HG03565 (cell line): ENCODE measurements around the gene ASB6.
"Not testable (repeated sequence)": the region's sequence is repeated elsewhere in the genome, so short reads cannot be mapped to it uniquely, and the experiment has no call there.

Experiments used
- ATAC-seq: cut with Tn5 transposase; IDR thresholded peaks from one replicate; pipeline ENCODE4 v1.9.1; 2021; ENCODE audit warnings: mild to moderate bottlenecking, moderate library complexity; ENCODE audit not compliant: unreplicated experiment

ASB6 gene

DNA sequence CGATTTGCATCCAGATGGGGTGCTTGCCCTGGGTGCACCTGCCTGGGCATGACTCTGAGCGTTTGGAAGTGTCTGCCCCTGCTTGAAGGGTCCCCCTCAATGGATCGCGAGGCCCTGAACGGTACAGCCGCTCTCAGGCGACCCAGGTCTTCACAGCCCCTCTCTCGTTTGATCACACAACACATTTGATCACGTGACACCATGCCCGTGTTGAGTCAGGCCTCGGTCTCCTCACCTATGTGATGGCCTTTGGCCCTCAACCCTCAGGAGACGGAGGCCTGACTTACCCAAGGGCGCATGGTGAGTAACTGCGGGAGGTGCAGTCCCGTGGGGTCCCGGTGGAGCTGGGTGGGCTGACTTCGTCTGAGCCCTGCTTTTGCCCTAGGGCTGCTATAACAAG, 3.0 kb upstream of the ASB6 start:
- ATAC-seq = no peak

DNA sequence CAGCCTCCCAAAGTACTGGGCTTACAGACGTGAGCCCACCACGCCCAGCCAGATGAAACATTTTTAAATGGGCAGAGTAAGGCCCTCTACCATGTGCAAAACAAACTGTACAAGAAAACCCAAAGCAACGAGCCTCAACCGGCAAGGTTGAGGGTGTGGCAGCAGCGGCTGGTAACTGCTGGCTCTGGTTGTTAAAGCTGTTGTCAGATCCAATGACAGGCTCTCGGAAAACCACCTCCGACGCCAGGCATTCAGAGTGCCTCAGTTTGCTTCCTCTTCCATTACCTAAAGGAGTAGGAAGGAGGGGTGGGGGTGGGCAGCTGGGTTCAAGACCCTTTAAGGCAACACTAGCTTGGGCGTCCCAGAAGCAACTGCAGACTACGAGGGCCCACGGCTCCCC, 2.4 kb upstream of the ASB6 start:
- ATAC-seq = no peak

DNA sequence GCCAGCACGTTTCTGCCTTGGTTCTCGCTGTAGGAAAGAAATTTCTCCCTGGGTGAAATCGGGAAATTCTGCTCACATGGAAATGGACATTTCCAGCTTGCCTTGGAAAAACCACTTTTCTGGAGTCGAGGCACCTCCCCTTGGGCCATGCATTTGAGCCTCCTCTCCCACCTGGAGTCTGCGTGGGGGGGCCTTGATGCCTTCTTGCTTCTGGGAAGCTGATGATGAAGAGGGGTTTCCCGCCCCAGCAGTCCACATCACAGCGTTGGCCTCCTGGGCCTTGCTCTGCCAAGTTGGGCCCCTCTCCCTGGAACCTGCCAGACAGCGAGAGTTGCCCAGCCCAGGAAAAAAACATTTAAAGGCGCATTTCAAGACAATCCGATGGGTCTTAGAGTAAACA, 1.8 kb upstream of the ASB6 start:
- ATAC-seq = no peak

DNA sequence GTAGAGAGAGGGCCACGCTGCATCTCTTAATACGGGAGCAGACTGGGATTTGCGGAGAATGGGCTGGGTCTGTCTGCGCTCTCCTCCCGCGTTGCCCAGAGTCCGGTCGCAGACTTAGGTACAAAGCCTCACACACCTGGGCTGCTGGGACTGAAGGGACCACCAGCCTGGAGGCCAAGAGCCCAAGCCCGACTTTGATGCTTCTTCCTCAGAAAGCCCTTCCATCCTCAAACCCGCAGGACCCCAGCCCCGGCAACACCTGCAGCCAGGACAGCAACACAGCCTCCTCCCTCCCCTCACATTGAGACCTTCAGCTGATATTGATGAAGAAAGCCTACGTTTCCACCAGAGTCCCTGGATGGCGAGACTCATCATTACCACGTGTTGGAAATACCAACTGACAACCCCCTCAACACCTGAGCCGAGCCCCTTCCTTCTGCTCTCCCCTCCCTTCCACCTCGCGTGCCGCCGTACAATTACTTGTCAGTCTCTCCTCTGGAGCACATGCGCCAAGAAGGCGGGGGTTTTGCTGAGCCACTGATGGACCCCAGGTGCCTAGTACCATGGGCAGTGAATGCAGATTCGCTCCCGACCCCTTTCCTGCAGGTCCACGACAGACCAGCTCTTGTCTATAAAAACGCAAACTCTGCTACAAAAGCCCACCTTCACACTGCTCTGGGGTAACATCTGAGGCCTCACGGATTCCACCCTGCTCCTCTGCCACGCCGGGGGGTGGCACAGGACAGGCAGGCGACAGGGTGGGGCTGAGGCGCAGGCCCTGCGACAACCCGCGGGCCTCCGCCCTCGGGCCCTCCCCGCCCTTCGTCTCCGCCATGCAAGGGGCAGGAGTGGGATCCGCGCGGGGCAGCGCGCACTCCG, 841 bp downstream of the ASB6 start:
- ATAC-seq = no peak

DNA sequence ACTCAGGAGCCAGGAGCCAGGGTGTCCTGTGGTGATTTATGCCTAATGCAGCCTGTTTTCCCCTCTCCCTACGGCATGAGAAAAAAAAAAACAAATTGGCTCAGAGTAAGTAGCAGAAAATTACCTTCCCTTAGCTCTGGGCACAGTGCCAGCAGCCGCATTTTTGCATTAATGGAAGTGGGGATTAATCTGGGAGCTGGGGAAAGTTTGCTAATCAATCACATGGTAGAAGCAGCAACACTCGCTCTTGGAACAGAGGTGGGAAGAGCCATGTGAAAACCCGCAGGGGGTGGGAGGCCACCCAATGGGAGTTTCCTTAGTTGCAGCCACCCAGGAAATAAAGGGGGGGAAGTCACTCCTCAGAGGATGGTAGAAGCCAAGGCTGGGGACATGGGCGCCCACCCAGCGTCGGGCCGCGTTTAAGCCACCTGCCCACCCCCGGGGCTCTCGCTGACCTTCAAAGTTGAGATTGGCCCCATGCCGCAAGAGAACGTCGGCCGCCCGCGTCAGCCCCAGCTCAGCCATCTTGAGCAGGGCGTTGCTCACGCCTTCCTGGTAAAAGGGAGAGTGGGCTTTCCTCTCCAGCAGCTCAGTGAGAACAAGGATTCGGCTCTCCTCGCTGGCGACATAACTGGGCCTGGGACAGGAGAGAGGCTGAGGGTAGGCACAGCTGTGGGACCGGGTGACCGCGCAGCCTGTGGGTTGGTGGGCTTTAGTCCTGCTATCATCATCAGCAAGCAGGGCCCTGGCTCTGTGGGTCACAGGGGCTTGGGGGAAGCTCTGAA, 1.7 kb downstream of the ASB6 start:
- ATAC-seq = no peak

DNA sequence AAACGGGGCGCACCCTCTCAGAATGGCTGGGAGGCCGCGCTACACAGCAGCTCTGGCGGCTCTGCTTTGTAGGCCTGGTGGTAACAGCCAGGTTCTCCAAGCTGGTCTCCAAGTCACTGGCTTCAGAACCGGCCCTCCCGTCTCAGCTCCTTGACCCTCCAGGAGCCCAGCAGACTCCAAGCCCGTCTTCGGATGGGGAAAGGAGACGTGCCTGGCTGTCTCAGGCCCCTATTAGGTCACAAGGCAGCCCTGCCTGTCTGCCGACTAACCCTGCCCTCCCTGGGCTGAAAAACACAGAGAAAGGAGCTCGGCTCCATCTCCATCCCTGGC, 2.2 kb downstream of the ASB6 start:
- no peak for ATAC-seq

DNA sequence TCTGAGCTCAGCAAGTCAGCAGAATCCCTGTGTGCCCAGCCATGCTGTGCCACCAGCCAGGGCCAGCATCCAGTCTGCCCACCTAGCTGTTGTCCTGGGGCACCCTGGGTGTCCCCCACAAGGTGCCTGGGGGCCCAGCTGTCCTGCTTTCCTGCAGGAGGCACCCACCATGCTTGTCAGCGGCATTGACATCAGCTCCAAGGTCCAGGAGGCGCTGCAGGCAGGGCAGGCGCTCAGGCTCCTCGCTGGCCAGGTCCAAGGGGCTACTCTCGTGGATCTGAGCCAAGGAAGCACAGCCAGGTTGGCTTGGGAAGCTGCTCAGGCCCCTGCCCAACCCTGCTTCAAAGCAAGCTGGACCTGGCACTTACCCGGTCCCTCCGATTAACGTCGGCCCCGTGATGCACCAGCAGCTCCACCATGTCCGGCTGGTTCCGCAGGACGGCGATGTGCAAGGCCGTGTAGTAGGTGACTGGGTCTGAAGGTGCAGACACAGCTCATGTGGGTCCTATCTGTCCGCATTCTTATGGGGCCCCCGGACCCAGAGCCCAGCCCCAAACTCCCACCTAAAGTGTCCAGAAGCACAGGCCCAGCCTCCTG, 2.8 kb downstream of the ASB6 start:
- no peak for ATAC-seq

DNA sequence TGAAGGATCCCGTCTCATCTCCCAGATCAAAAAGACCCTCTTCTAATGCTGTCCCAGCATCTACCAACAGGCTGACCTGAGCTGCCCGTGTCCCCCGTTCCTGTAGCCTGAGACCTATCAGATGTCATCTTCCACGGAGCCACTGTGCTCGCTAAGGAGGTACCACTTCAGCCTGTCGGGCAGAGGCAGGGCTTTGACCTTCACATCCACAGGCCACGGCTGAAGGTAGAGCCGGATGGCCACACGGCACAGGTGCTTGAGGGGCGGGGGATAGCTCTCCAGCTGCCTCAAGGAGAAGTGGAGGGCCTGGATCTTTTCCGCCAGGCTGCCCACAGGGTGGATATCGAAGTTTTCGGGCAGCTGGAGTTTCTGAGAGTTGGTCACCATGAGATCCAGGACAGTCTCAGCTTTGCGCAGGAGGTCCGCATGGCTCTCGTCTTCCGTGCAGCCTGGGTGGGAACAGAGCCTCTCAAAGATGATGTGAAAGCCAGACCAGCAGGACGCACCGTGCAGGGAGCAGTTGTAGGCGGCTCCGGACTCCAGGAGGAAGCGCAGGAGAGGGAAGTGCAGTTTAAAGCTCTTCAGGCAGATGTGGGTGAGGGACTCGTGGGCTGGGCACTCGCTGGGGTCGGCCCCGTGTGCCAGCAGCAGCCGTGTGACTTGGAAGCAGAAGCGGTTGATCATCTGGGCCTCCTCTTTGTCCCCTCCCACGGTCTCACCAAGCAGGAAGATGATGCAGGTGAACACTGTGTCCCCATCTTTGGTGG, 4.1 kb downstream of the ASB6 start:
- no peak for ATAC-seq

DNA sequence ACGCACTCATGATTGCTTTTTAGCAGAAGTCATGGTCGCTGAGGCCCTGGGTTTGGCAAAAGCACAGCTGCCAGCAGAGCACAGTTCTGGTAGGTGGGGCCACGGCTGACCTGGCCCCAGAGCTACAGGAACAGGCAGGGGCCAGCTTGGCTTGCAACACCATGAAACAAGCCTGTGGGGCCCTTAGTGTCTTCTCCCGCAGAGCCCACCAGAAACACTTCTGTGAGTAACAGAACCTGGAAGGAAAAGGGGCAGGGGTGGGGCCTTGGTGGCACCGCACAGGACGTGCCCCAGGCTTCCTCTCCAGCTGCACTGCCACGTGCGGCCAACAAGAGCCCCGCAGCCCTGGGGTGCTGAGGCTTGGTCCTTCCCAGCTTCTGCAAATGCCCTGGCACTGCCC, 4.8 kb downstream of the ASB6 start:
- ATAC-seq = no peak

DNA sequence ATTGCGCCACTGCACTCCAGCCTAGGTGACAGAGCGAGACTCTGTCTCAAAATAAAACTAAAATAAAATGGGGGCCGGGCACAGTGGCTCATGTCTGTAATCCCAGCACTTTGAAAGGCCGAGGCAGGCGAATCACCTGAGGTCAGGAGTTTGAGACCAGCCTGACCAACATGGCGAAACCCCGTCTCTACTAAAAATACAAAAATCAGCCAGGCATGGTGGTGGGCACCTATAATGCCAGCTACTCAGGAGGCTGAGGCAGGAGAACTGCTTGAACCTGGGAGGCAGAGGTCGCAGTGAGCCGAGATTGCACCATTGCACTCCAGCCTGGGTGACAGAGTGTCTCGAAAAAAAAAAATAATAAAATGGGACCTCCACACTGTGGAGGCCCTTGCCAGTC, 5.6 kb downstream of the ASB6 start:
- ATAC-seq = not testable (repeated sequence)

DNA sequence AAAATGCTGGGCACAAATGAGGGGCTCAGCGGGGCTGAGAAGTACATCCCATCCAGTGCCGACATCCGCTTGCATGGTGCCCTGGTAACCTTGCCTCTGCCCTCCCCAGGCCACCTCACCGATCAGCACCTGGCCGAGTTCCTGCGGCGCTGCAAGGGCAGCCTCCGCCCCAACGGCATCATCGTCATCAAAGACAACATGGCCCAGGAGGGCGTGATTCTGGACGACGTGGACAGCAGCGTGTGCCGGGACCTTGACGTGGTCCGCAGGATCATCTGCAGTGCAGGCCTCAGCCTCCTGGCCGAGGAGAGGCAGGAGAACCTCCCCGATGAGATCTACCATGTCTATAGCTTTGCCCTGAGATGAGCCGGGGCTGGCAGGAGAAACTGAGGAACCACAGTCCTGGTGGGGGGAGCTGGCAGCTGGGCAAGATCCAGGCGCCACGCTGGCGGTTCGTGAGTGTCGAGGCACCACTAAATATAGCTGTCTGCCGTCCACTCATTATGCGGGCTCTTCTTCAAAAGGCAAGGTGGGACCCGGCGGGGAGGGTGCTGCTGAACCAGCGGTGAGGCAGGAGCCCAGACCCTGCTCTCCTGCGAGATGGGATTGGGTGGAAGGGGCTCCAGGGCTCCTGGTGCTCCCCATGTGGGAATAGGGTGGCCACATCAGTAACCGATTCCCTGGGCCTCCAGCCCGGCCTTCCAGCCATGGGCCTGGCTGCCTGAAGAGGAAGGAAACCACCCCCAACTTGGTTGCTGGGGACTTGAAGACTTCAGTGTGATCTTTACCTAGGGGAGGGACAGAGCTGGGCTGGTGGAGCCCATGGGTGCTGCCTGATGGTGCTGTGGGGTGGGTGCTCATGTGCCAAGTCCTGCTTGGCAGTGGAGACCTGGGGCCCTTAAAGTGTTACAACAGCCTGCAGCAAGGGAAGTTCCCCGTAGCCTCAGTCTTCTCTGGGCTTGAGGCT, 6.6 kb downstream of the ASB6 start:
- ATAC-seq = no peak

DNA sequence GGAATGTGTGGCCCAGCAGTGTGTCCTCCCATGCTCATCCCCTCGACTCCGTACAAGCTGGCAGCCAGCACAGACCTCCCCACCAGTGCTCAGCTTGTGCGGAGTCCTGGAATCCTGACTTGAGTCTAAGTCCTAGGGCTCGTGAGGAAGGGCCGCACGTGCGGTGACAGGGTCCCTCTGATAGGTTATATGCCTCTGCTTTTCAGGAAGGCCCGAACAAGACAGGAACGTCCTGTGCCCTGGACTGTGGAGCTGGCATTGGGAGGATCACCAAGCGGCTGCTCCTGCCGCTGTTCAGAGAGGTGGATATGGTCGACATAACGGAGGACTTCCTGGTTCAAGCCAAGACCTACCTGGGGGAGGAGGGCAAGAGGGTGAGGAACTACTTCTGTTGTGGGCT, 8.1 kb downstream of the ASB6 start:
- ATAC-seq = no peak

DNA sequence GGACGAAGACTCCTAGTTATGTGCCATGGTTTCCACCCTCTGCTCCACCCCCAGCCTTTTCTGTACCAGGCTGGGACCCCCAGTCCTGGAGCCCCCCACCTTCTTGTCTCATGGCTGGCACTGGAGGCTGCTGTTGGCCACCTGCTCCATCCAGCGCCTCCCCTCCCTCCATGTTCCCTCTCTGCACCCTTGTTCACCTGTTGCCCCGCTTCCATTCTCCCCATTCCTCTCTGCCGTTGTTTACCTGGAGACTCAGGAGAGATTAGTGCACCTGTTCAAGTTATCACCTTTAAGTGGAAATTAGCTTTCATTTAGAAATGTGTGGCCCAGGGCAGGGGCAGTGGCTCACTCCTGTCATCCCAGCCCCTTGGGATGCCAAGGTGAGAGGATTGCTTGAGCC, 8.7 kb downstream of the ASB6 start:
- no peak for ATAC-seq

DNA sequence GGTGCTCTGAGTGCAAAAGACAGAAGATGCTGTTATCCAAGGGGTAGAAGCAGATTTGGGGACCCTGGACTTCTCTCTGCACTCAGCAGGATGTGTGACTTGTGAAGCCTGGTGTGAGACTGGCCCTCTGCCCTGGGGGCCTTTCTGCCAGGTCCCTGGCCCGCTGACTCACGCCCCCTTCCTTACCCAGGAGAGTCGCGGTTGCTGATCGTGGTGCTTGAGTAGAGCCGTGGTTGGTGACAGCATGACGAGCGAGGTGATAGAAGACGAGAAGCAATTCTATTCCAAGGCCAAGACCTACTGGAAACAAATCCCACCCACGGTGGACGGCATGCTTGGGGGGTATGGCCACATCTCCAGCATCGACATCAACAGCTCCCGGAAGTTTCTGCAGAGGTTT, 9.5 kb downstream of the ASB6 start:
- no peak for ATAC-seq

DNA sequence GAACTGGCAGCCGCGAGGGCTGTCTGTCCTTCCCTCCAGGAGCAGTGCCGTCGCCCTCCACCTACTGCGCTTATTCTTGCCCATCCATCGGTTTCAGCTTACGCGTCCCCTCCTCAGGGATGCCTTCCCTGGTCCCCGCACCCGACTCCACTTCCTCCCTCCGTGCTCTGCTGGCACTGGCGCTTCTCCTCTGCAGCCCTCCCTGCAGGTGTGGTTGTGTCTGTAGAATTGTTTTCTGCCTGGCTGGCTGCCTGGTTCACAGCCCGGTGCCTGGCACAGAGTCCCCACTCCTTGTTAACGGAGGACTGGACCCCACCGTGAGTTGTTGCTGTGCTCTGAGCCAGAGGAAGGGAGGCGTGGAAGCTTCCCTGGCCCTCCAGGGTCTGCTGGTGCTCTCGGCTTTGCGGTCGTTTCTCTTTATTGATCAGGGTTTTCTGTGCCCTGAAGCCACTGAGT, 10.2 kb downstream of the ASB6 start:
- no peak for ATAC-seq

DNA sequence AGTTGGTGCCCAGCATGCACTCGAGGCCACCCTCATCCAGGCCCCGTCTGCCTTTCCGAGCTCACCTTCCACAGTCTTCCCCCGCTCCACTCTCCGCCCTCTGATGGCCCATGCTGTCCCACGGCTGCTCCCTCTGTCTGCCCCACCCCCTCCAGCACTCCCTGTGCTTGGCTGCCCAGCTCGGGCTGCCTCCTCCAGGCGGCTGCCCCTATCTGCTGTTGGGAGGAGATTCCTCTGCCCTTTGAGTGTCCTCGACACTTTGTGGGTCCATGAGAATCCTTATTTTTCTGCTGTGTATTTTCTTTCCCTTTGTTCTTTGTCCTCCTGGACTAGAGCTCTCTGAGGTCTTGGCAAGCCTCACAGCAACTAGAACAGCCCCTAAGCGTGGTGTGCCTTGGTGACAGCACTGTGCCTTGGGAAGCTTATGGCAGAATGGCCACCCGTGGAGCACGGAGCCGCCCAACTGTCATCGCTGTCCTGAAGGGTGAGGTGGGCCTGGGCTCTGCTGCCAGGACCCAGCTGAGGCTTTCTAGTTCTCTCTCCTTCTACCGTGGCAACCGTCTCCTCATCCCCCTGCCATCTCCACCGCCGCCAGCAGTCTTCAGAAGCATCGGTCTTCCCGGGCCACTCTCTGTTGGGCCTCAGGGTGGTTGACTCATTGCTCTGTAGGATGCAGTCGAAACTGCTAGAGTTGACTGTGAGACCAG, 10.8 kb downstream of the ASB6 start:
- ATAC-seq = no peak

DNA sequence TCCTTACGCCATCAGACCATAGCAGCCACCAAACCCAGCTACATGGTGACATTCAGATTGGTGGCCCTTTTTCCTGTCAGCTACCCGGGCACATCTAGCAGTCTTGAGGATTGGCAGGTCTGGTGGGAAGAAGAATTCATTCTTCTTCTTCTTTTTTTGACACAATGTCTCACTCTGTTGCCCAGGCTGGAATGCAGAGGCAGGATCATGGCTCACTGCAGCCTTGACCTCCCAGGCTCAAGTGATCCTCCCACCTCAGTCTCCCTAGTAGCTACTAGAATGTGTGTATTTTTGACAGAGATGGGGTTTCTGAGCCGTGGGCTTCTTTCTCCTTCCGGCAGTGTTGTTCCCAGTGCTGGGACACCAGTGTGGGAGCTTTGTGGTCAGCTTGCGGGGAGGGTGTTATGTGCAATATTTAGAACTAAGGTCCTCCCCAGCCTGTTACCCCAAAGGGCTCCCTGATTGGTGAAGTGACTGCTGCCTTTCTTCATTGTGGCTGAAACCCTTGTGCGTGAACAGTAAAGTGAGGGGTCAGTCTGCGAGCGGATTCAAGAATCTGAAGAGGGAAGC, 12.6 kb downstream of the ASB6 start:
- ATAC-seq = no peak

DNA sequence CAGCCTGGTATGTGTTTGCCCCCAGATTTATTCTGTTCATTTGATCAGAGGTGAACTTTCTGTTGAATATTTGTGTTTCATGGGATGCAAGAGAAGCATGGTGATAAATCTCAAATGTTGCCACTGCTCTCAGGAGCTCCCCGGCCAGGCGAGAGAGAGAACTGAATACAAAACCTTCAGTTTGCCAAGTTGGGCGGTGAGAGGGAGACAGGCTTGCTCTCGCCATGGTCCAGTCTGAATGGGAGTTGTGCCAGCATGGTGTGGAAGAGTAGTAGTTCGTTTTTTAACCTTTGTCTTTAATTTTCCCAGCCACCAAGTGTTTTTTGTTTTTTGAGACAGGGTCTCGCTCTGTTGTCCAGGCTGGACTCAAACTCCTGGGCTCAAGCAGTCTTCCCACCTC, 13.2 kb downstream of the ASB6 start:
- ATAC-seq = no peak
